ENCODE results near the gene USP49. TPM values are rescaled to one million over a fixed set of nuclear protein-coding genes. Genes with fewer than 3 reads are reported as not detected.
A peak's percentile ranks its signal among the peaks of the same experiment; 100 is the strongest.
"Not testable (repeated sequence)": the region's sequence is repeated elsewhere in the genome, so short reads cannot be mapped to it uniquely, and the experiment has no call there.

Gene USP49
- total RNA-seq (1 to 10 TPM; 5.0 to 5.2 TPM), polyA plus RNA-seq (0.59 TPM)

DNA sequence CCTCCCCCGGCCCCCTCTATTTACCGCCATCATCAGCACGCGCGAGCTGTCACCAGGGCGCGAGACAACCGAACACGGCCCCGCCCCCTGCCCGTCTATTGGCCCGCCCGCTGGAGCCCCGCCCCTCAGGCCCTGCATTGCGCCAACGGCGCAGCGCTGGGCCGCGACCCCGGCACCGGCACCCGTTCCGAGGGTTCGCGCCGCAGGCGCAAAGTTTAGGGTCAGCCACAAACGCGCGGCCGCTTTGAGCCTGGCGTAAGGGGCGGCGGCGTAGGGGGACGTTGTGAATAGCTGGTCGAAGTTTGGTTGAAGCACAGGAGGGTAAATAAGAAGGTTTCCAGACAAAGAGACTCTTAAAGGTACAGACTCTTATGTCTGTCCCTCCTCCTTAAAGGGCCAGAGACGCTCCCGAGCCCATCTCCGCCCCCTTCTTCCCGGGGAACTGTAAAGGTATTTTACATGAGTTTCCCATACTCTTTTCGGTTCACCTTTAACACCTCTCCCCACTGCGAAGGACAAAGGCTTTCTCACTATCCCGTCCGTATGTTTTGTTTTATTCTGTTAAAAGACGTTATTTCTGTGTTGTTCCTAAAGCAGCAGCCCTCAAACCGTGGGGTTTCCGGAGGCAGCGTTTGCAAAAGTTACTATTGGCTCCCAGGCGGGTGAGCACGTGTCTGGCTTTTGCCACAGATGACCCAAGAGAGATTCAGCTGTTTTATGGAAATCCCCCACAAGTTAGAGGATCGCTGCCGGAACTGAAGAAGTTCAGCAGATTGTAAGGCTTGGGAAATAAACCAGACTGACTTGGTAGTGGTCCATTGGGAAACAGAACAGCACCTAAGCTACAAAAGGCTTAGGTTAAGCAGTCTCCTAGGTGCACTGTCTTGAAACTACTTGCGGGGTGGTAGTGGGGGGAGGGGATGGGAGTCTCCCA lies at the start of gene USP49:
Gene USP49, minus strand, starts transcription at position 76 of the 934 bp plus-strand sequence. CDS start 88,392 bp downstream, outside the sequence.
- no peaks in the 10 kb centered on the region for H3K27me3 ChIP-seq (ENCODE audit: insufficient read depth, low read length, poor library complexity, severe bottlenecking)
- ChIA-PET CTCF (interaction anchor here (0.7 to 3.1 kb wide), 9 partner anchors 26 to 209 kb away, joined by 3 to 11 read pairs (median 4); partner anchors contain the start of genes BYSL, MED20 and TOMM6), POLR2A (interaction anchor here (0.6 to 2.0 kb wide), 6 partner anchors 26 to 155 kb away, joined by 3 to 12 read pairs (median 6); partner anchors contain the start of genes BYSL, MED20, TAF8 and TOMM6)
- peak; percentile 85 to 95 (median 89) for DNase-seq
- Mint-ChIP-seq H3K27me3 (no peaks in the 10 kb centered on the region), H3K4me3 (no peak within 1 kb of the TSS), H3K4me1 (peaks cover 9 to 13% (median 11%) of the 10 kb centered on the region in 3 donors), H3K27ac (peak within 1 kb of the TSS; percentile 57 to 98 (median 93)), H3K36me3 (peaks cover 0 to 8% (median 0%) of the 10 kb centered on the region in 3 donors), H3K9me3 (no peaks in the 10 kb centered on the region)
- peak within 1 kb of the TSS; percentile 58 for H3K27ac ChIP-seq (ENCODE audit: low read depth, low read length)
- peaks cover 24% of the 10 kb centered on the region for H3K4me1 ChIP-seq (ENCODE audit: insufficient read depth, low read length)
- H3K36me3 ChIP-seq (ENCODE audit: insufficient read depth, low read length), result no peaks in the 10 kb centered on the region
- peak within 1 kb of the TSS; percentile 71 for H3K4me3 ChIP-seq (ENCODE audit: low read length)
- H3K9me3 ChIP-seq (ENCODE audit: low read length), result no peaks in the 10 kb centered on the region

GRCh38 chr6:41943456-41943855 lies 48.3 kb upstream of the USP49 start:
- DNase-seq, result no peak
- Mint-ChIP-seq H3K27me3 (peaks cover 0 to 7% of the 10 kb centered on the region in 2 donors), H3K27ac (peak overlapping the region in 3 of 8 donors; percentile 6 to 66 (median 17)), H3K36me3 (peaks cover 0 to 27% (median 6%) of the 10 kb centered on the region in 3 donors), H3K4me1 (peaks cover 53 to 75% (median 55%) of the 10 kb centered on the region in 3 donors), H3K4me3 (peak overlapping the region in 2 of 7 donors; percentile 5 to 19), H3K9me3 (peaks cover 0 to 2% (median 0%) of the 10 kb centered on the region in 5 donors)
- Histone ChIP-seq H3K9me3 (ENCODE audit: low read length) (no peaks in the 10 kb centered on the region), H3K27me3 (ENCODE audit: insufficient read depth, low read length, poor library complexity, severe bottlenecking) (no peaks in the 10 kb centered on the region), H3K4me3 (ENCODE audit: low read length) (no peak overlapping the region), H3K36me3 (ENCODE audit: insufficient read depth, low read length) (no peaks in the 10 kb centered on the region), H3K27ac (ENCODE audit: low read depth, low read length) (no peak overlapping the region), H3K4me1 (ENCODE audit: insufficient read depth, low read length) (peaks cover 56% of the 10 kb centered on the region)
- POLR2A ChIA-PET, result no interaction called here
- CTCF ChIA-PET, result interaction anchor here (1.3 to 11.8 kb wide), 2 partner anchors 23 to 102 kb away, joined by 4 to 167 read pairs; partner anchors contain the start of gene TAF8

DNA sequence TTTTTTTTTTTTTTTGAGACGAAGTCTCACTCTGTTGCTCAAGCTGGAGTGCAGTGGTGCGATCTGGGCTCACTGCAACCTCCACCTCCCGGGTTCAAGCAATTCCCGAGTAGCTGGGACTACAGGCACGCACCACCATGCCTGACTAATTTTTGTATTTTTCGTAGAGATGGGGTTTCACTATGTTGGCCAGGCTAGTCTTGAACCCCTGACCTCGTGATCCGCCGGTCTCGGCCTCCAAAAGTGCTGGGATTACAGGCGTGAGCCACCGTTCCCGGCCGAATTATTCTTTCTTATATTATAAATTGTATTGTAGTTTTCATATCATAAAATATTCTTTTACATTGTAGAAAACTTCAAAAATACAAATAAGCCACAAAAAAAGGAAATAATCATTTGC lies 47.7 kb upstream of the USP49 start:
- H3K27ac ChIP-seq (ENCODE audit: low read depth, low read length), result peak overlapping the region; percentile 66
- POLR2A ChIA-PET, result interaction anchor here (0.6 to 1.4 kb wide), 3 partner anchors 22 to 162 kb away, joined by 3 to 5 read pairs (median 4); partner anchors contain the start of genes BYSL and MED20
- peaks cover 55 to 77% (median 58%) of the 10 kb centered on the region in 3 donors for H3K4me1 Mint-ChIP-seq

GRCh38 chr6:41942067-41942851 lies 47.1 kb upstream of the USP49 start:
- Histone ChIP-seq H3K36me3 (ENCODE audit: insufficient read depth, low read length) (peaks cover 5% of the 10 kb centered on the region), H3K4me1 (ENCODE audit: insufficient read depth, low read length) (peaks cover 60% of the 10 kb centered on the region), H3K27ac (ENCODE audit: low read depth, low read length) (peak overlapping the region; percentile 66), H3K27me3 (ENCODE audit: insufficient read depth, low read length, poor library complexity, severe bottlenecking) (no peaks in the 10 kb centered on the region), H3K9me3 (ENCODE audit: low read length) (no peaks in the 10 kb centered on the region), H3K4me3 (ENCODE audit: low read length) (peak overlapping the region; percentile 65)
- no peak for DNase-seq
- ChIA-PET CTCF (interaction anchor here (0.6 to 11.8 kb wide), 6 partner anchors 9 to 162 kb away, joined by 3 to 167 read pairs (median 4); partner anchors contain the start of genes BYSL, MED20 and TAF8), POLR2A (interaction anchor here (0.6 to 1.4 kb wide), 3 partner anchors 21 to 163 kb away, joined by 3 to 5 read pairs (median 4); partner anchors contain the start of genes BYSL and MED20)
- Mint-ChIP-seq H3K27me3 (peaks cover 0 to 2% of the 10 kb centered on the region in 2 donors), H3K4me1 (peaks cover 55 to 77% (median 58%) of the 10 kb centered on the region in 3 donors), H3K4me3 (peak overlapping the region; percentile 87 to 93 (median 91)), H3K36me3 (peaks cover 0 to 23% (median under 1%) of the 10 kb centered on the region in 3 donors), H3K9me3 (peaks cover 0 to 2% (median 0%) of the 10 kb centered on the region in 5 donors), H3K27ac (peak overlapping the region; percentile 81 to 96 (median 94))

More for the DNA sequence above, 47.7 kb upstream of the USP49 start:
- H3K9me3 ChIP-seq (ENCODE audit: low read length); H3K27me3 ChIP-seq (ENCODE audit: insufficient read depth, low read length, poor library complexity, severe bottlenecking); H3K36me3 ChIP-seq (ENCODE audit: insufficient read depth, low read length); H3K9me3 Mint-ChIP-seq; H3K4me3 ChIP-seq (ENCODE audit: low read length); H3K27me3 Mint-ChIP-seq; DNase-seq: not testable (repeated sequence)
- Mint-ChIP-seq H3K36me3 (peaks cover 0 to 24% (median 4%) of the 10 kb centered on the region in 3 donors), H3K4me3 (peak overlapping the region in 5 of 7 donors; percentile 87 to 93 (median 91)), H3K27ac (peak overlapping the region in 3 of 8 donors; percentile 81 to 96 (median 95))
- H3K4me1 ChIP-seq (ENCODE audit: insufficient read depth, low read length), result peaks cover 58% of the 10 kb centered on the region
- CTCF ChIA-PET, result interaction anchor here (1.3 to 11.8 kb wide), 4 partner anchors 10 to 162 kb away, joined by 4 to 167 read pairs (median 5); partner anchors contain the start of genes BYSL, MED20 and TAF8

- H3K9me3 Mint-ChIP-seq, result peaks cover 0 to 2% (median 0%) of the 10 kb centered on the region in 5 donors
- H3K4me1 ChIP-seq (ENCODE audit: insufficient read depth, low read length), result peaks cover 65% of the 10 kb centered on the region
- peaks cover 61 to 80% (median 63%) of the 10 kb centered on the region in 3 donors for H3K4me1 Mint-ChIP-seq
- no peaks in the 10 kb centered on the region for H3K9me3 ChIP-seq (ENCODE audit: low read length)
- H3K27me3 ChIP-seq (ENCODE audit: insufficient read depth, low read length, poor library complexity, severe bottlenecking), result no peaks in the 10 kb centered on the region
- peaks cover 0 to 2% of the 10 kb centered on the region in 2 donors for H3K27me3 Mint-ChIP-seq
- POLR2A ChIA-PET, result interaction anchor here (1.4 to 1.5 kb wide), 2 partner anchors 20 to 80 kb away, joined by 4 to 5 read pairs; partner anchors contain the start of genes BYSL and MED20
- peak within 1 kb of the TSS; percentile 73 for H3K27ac ChIP-seq (ENCODE audit: low read depth, low read length)
- peaks cover 13% of the 10 kb centered on the region for H3K36me3 ChIP-seq (ENCODE audit: insufficient read depth, low read length)
- peak within 1 kb of the TSS; percentile 81 to 98 (median 96) for H3K27ac Mint-ChIP-seq
- CTCF ChIA-PET, result interaction anchor here (0.6 to 11.8 kb wide), 8 partner anchors 8 to 163 kb away, joined by 3 to 167 read pairs (median 5); partner anchors contain the start of genes BYSL, MED20, TAF8 and TOMM6
- DNase-seq, result peak; percentile 75 to 88 (median 80)
- peaks cover 2 to 25% (median 3%) of the 10 kb centered on the region in 3 donors for H3K36me3 Mint-ChIP-seq
- H3K4me3 Mint-ChIP-seq, result peak within 1 kb of the TSS; percentile 90 to 97 (median 95)
- peak within 1 kb of the TSS; percentile 84 for H3K4me3 ChIP-seq (ENCODE audit: low read length)
These were observed 46.3 kb upstream of the USP49 start, which contains the start of gene CCND3 for GRCh38 chr6:41941280-41942066. CCND3 (minus strand) TSS chr6:41941808; CDS start chr6:41941649, 159 bp downstream.

DNA sequence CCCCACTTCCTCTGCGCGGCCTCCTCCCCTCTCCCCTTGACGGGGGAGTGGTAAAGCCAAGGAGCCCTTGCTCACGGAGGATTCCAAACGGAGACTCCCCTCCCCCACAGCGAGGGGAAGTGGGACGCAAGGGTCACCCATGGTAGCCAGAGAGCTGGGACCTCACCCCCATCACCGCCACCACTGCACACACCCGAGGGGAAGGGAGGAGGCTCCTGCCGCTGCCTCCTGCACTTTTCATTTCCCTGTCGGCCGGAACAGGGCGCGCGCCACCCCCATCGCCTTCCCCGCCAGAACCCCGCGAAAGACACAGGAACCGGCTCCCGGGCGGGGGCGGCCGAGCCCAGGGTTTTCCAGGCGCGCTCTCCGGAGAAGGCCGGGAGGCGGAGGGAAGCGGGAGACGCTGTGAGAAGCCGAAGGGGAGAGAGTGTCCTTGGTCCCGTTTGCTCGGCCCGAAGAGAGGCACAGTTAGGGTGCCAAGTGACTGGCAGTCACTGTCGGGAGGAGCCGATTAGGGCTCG lies 45.6 kb upstream of the USP49 start:
- Mint-ChIP-seq H3K27me3 (peaks cover 0 to 2% of the 10 kb centered on the region in 2 donors), H3K4me1 (peaks cover 64 to 81% (median 66%) of the 10 kb centered on the region in 3 donors), H3K4me3 (peak overlapping the region; percentile 78 to 97 (median 95)), H3K9me3 (peaks cover 0 to 2% (median 0%) of the 10 kb centered on the region in 5 donors), H3K27ac (peak overlapping the region; percentile 81 to 98 (median 95)), H3K36me3 (peaks cover 4 to 29% (median 5%) of the 10 kb centered on the region in 3 donors)
- Histone ChIP-seq H3K27ac (ENCODE audit: low read depth, low read length) (peak overlapping the region; percentile 73), H3K27me3 (ENCODE audit: insufficient read depth, low read length, poor library complexity, severe bottlenecking) (no peaks in the 10 kb centered on the region), H3K9me3 (ENCODE audit: low read length) (no peaks in the 10 kb centered on the region), H3K4me1 (ENCODE audit: insufficient read depth, low read length) (peaks cover 70% of the 10 kb centered on the region), H3K4me3 (ENCODE audit: low read length) (peak overlapping the region; percentile 84), H3K36me3 (ENCODE audit: insufficient read depth, low read length) (peaks cover 17% of the 10 kb centered on the region)
- CTCF ChIA-PET, result interaction anchor here (0.8 to 11.8 kb wide), 5 partner anchors 10 to 155 kb away, joined by 3 to 167 read pairs (median 38); partner anchors contain the start of genes BYSL, MED20, TAF8 and TOMM6
- peak; percentile 40 to 73 (median 54) for DNase-seq
- POLR2A ChIA-PET, result interaction anchor here (1.2 to 1.5 kb wide), 2 partner anchors 81 to 99 kb away, joined by 5 to 6 read pairs; no protein-coding TSS in a partner anchor
